ENCODE results near the gene KCNQ2.

The KCNQ2 gene

DNA sequence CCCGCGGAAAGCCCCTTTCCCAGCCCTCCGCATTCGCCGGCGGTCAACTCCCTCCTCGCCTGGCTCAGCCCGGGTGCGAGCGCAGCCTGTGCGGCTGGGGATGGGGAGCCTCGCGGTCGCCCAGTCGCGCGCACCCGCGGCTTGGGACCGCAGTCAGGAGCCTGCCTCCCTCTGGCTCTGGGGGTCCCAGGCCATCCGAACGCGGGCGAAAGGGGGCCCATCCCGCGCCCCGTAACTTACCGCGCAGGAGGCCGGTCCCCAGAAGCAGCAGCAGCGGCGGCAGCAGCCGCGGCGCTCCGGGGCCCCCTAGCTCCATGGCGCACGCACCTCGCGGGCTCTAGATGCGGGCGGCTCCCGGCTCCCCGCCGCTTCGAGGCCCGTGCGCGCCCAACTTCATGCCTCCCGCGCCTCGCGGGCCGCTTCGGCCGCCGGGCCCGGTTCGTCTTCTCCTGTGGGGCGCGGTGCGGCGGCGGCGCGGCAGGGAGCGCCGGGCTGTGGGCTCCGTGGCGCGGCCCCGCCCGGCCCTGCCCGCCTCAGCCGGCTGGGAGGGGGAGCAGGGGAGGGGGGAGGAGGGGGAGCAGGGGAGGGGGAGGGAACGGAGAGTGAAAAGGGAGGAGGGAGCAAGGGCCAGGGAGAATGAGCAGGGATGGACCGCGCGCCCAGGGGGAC lies 111.5 kb downstream of the KCNQ2 start, which contains the start of gene CHRNA4:
Gene CHRNA4, minus strand, starts transcription at position 500 of the 669 bp plus-strand sequence. Its CDS starts 184 bp downstream, at position 316.
- in situ Hi-C loops (cut with MboI; ENCODE audit: low sequenced_read_pairs) = no loop called here

DNA sequence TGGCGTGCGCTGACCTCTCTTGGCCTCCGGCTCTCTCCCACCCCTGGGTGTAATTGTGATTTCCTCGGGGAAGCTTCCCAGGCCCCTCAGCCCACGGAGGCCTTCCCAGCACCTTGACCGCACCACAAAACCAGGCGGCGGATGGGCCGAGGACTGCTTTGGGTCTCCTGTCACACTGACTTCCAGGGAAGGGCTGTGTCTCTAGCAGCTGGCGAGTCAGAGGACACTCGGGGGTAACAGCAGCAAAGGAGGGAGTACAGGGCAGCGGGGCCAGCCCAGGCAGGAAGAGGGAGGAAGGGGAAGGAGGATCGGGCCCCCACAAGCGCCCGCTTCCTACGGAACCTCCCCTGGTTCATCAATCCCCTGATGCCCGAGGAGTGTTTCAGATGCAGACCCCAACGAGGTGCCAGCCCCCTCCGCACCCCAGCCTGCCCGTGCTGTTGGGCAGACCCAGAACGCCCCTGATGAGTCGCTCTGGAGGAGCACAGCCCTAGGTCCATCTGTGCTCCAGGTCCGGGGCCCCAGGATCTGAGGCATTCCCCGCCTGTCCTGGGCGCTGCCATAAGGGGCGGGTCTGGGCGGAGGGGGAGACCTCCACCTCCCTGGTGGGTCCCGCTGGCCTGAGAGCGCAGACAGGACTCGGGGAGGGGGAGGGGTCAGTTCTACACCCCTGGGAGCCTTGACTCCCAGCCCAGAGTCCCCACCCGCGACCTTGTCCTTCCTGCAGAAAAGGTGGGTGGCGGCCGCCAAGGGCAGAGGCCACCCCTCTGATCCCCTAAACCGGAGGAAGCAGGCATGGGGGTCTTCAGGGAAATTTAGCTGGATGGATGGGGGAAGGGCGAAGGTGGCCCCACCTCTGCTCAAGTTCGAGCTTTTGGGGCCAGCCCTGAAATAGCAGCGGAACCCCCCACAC lies 112.3 kb downstream of the KCNQ2 start:
- in situ Hi-C loops (cut with MboI; ENCODE audit: low sequenced_read_pairs) = no loop called here

DNA sequence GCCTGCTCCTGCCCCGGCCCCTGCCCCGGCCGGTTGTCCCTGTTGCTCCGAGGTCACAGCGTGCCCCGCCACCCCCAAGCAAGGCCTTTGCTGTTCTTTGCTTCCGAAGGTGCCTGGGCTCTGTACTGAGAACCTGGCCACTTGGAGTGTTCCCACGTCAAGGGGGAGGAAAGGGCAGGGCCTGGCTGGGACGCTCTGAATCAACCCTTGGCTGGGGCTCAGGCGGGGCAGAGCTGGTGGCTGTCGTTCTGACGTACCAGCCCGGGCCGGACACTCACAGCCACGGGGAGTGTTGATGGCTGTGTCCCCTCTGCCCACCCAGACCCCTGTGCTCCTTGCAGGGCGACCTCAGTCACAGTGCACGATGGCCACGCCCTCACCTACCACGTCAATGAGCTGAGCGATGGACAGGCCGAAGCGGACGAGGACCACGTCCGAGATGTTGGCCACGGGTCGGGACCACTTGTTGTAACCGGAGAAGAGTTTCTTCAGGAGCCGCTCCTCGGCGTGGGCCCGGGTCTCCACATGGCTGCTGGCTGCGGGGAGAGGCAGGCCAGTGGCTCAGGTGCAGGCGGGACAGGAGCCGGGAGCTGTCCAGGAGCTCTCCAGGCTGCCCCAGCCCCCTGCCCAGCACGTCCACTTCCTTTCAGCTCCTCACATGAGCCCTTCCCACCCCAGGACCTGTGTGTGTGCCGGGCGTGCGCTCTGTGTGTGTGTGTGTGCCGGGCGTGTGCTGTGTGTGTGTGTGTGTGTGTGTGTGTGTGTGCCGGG lies 113.1 kb downstream of the KCNQ2 start:
- in situ Hi-C loops (cut with MboI; ENCODE audit: low sequenced_read_pairs) = no loop called here

DNA sequence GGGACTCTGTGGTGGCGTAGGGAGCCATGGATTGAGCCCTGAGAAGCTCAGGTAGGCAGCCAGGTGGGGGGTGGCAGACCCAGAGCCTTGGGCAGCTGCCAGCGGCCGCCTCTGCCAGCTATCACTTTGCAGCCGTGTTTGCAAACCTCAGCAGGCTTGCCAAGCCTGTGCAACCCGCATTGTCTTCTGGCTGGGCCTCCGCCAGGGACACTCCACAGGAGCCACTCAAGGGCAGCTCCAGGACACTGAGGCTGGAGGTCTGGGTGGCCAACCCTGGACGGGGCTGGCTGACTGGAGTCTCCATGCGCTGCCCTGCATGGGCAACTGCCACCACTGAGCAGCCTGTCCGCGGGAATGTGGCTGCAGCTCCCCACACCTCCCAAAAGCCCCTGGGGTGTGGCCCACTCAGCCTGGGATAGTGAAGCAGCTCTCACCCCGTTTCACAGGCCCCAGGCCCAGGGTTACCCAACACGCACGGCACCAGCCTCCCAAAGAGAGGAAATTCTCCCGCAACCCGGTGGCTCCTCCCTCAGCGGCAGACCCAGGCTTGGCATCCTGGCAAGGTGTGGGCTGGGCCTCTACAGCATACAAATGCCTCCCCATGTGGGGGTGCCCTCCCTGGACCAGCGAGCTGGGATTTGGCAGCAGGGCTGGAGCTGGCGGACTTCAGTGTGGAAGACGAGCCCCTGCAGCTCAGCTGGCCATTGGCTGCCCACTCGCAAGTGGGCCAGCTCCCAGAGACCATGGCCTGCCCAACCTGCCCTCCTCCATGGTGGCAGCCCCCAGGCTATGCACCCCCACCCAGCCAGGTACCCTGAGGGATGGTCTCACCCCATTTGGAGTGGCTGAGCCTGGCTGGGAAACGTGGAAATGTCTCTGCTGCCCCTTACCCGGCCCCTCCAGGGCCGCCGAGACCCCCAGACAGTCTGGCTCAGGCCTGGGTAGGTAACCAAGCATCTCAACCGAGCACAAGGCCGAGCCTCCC lies 114.2 kb downstream of the KCNQ2 start:
- in situ Hi-C loops (cut with MboI; ENCODE audit: low sequenced_read_pairs) = no loop called here

DNA sequence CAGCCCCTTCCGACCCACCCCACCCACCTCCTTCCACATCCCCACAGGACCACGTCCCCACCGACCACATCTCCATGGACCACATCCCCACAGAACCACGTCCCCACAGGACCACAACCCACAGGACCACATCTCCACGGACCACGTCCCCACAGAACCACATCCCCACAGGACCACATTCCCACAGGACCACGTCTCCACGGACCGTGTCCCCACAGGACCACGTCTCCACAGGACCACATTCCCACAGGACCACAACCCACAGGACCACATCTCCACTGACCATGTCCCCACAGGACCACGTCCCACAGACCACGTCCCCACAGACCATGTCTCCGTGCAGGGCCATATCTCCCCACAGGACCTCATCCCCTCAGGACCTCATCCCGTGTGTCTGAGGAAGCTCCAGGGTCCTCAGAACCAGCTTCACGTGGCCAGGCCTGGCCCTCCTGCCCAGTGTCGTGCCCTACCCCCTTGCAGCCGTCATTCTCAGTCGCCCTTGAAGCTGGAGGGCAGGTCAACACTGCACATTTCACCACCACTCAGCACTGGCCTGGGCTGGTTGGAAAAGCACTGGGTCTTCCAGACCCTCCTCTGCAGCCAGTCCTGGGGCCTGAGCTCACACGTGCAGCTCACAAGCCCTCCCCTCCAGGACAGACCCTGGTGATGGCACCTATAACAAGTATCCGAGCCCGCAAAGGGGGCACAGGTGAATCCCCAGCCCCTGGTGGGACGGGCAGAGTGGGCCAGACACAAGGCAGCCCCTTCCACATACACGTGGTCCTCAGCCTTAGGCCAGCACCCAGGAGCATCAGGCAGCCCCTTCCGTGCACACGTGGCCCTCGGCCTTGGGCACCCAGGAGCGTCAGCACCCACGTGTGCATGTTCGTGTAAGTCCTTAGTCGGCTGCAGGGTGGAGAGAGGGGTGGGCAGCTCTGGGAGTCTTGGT lies 115.2 kb downstream of the KCNQ2 start:
- in situ Hi-C loops (cut with MboI; ENCODE audit: low sequenced_read_pairs) = no loop called here

DNA sequence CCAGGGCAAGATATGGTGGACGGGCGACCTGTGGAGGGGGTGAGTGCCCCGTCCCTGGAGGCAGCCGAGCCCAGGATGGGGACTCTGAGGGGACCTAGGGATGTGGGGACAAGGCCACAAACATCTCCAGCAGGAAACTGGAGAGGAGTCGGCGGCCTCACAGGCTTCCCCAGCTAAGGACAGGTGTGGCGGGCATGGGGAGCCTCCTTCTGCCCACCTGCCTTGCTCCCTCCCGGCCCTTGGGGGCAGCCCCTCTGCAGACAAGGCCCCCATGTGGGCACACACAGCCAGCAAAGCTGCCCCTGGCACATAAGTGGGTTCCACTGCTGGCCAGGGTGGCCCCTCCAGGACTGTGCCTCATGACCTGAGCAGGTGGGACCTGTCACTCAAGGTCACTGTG lies 115.9 kb downstream of the KCNQ2 start:
- in situ Hi-C loops (cut with MboI; ENCODE audit: low sequenced_read_pairs) = no loop called here

DNA sequence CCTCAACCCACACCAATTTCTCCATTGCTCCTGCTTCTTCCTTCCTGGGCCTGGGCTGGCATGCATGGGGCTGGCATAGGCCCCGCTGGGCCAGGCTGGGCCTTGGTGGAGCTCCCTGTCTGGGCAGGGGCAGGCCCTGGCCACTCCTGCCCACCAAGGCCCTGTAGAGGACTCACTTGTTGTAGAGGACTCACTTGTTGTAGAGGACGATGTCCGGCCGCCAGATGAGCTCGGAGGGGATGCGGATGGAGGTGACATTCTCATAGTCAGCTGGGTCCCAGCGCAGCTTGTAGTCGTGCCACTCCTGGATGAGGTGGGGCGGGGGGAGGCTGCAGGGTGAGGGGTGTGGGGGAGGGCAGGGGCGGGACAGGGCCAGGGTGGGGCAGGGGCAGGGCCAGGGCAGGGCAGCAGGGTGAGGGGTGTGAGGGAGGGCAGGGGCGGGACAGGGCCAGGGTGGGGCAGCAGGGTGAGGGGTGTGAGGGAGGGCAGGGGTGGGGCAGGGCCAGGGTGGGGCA lies 116.6 kb downstream of the KCNQ2 start:
- in situ Hi-C loops (cut with MboI; ENCODE audit: low sequenced_read_pairs) = no loop called here

DNA sequence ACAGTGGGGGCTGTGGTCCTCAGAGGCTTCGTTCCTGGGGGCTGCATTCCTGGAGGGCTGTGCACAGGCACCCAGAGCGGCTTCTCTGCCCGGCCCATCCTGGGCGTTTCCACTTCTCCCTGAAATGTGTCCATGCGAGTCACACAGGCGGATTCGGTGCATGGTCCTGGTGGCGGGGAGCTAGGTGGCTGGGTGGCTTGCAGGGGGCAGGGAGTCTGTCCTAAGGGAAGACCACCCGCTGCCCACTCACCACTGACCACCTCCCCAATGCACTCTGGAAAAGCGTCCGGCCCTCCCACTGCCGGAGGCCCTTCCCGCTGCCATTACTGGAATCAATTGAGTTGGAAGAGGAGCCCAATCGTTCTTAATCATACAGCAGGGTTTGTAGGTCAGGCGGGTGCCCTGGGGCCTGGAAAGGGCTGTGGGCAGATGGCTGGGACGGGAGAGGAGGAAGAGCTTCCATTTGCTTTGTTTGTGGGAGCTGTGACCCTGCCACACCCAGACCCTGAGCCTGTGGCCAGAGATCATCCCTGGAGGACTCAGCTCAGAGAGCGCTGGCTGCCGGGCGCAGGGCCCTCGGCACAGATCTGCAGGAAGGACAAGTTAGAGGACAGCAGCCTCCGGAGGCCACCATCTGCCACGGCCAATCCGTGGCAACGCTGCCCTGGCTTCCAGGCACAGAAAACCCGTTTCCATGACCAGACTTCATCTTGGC lies 117.7 kb downstream of the KCNQ2 start:
- in situ Hi-C loops (cut with MboI; ENCODE audit: low sequenced_read_pairs) = no loop called here

DNA sequence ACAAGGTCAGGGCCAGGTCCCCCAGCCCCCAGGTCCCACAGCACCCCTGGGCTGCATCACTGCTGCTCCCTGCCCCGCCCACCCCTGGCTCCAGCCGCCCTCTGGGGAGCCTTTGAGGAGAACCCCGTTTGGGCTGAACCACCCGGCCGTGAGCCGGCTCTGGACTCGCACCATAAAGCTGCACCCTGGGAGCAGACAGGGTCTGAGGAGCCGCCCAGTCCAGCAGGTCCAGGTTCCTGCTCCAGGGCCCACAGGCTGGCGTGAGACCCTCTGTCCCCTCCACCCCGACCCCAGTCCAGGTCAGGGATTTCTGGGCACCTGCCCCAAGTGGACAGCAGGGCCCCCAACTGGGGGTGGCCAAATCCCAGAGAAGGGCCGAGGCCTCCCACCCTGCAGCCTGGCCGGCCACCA lies 119.6 kb downstream of the KCNQ2 start:
- in situ Hi-C loops (cut with MboI; ENCODE audit: low sequenced_read_pairs) = no loop called here

DNA sequence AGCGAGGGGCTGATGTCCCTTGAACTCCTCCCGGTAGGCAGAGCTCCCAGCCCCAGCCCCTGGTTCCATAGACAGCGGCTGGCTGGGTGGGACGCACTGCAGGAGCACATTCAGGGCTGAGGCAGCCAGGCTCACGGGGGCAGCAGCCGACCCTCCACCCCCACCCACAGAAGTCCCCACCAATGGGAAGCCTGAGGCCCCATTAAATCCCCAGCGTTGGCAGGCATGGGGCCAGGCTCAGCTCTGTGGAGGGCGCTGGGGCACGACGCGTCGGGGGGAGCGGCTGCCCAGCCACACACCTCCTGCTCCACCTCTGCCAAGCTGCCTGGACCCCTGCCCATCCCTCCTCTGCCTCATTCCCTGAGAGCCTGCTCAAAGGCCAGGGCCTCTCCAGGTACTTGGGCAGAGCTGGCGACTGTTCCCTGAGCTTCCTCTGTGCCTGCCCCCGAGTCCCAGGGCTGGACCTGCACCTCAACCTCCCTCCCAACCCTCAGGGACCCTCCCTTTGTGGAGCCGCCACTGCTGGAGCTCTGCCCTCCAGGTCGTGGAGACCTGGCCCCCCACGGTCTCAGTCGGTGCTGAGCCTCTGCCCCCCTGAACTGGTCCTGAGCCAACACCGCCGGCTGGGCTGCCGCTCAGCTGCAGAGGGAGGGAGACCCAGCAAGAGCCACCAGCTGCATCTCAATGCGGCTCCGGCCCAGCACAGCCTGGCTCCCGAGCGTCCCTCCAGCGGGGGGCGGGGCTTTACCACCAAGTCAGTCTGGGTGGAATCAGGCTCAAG lies 120.5 kb downstream of the KCNQ2 start:
- in situ Hi-C loops (cut with MboI; ENCODE audit: low sequenced_read_pairs) = no loop called here

DNA sequence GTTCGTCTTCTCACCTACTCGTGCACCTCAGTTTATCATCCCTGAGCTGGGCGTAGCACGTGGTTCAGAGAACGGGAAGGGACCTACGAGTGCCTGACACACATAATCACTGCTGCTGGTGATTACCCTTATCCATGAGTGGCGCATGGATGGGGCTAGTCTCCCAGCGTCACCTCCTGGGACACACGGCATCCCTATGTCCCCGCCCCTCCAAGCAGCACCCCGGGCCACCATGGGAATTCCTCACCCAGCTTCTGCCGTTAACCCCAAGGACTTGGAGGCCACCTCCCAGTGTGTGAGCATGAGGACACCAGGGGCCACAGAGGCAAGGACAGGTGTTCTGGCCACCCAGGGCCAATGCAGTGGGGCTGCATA lies 121.1 kb downstream of the KCNQ2 start:
- in situ Hi-C loops (cut with MboI; ENCODE audit: low sequenced_read_pairs) = no loop called here

DNA sequence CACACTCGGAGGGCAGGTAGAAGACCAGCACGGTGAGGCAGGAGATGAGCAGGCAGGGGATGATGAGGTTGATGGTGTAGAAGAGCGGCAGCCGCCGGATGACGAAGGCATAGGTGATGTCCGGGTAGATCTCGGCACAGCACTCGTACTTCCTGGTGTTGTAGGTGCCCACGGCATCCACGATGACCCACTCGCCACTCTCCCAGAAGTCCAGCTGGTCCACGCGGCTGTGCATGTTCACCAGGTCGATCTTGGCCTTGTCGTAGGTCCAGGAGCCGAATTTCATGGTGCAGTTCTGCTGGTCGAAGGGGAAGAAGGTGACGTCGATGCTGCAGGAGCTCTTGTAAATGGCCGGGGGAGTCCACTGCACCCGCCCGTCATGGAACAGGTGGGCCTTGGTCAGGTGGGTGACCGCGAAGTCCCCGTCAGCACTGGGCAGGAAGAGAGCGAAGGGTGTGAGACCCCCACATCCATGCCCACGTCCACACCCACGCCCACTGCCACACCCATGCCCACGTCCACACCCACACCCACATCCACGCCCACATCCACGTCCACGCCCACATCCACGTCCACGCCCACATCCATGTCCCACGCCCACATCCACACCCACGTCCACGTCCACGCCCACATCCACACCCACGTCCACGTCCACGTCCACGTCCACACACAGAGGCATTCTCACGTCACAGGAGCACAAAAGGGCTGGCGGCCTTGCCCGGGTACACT lies 121.7 kb downstream of the KCNQ2 start:
- in situ Hi-C loops (cut with MboI; ENCODE audit: low sequenced_read_pairs) = no loop called here

Measured in hTERT RPE-1 (cell line).